NT2/D1 (cell line): ENCODE results near the gene RB1.

Experiments
- SUZ12 ChIP-seq: IDR thresholded peaks from 2 replicates; pipeline ENCODE4 v1.6.1; 2011; ENCODE audit not compliant: insufficient read length, insufficient read depth; ENCODE audit errors: extremely low read depth
- YY1 ChIP-seq: IDR thresholded peaks from 2 replicates; pipeline ENCODE4 v1.6.1; 2011; ENCODE audit not compliant: insufficient read length, insufficient read depth
- ZNF274 ChIP-seq: IDR thresholded peaks from 2 replicates; pipeline ENCODE4 v1.6.1; 2011; ENCODE audit warnings: mild to moderate bottlenecking, low read depth, low read length

GRCh38 chr13:48333976-48334375 is 30.4 kb downstream of the RB1 start:
- TF ChIP-seq YY1, result no peak
- TF ChIP-seq ZNF274, result no peak
- no peak for TF ChIP-seq SUZ12
